OCI-LY1 (cell line): ENCODE measurements around the gene VCPKMT.

Experiments used
- H2AFZ ChIP-seq: fragments of 200-600 bp; sonication (generic), shearing (Covaris generic); 2 replicates; pipeline ENCODE4 v1.6.0; 2014; ENCODE audit warnings: antibody characterized with exemption, mild to moderate bottlenecking, low read length
- H3F3A ChIP-seq: fragments of 200-600 bp; sonication (generic), shearing (Covaris generic); 2 replicates; pipeline ENCODE4 v1.6.0; 2014; ENCODE audit warnings: mild to moderate bottlenecking, antibody characterized with exemption, low read length, moderate library complexity; ENCODE audit not compliant: insufficient read depth
- H3K27ac ChIP-seq: fragments of 200-600 bp; sonication (generic); 2 replicates; pipeline ENCODE4 v1.5.1; 2014; ENCODE audit warnings: low read length, mixed run types, mild to moderate bottlenecking, low read depth; ENCODE audit not compliant: poor library complexity, severe bottlenecking
- H3K27me3 ChIP-seq: fragments of 200-600 bp; sonication (generic); 2 replicates; pipeline ENCODE4 v1.6.0; 2014; ENCODE audit warnings: antibody characterized with exemption, mild to moderate bottlenecking, low read length, moderate library complexity; ENCODE audit not compliant: insufficient read depth
- H3K36me3 ChIP-seq: fragments of 200-600 bp; sonication (generic); 2 replicates; pipeline ENCODE4 v1.6.1; 2014; ENCODE audit warnings: mild to moderate bottlenecking, antibody characterized with exemption, low read length, moderate library complexity, mixed read lengths; ENCODE audit not compliant: insufficient read depth
- H3K4me1 ChIP-seq: fragments of 200-600 bp; sonication (generic); 2 replicates; pipeline ENCODE4 v1.5.1; 2014; ENCODE audit warnings: mild to moderate bottlenecking, low read length, moderate library complexity; ENCODE audit not compliant: insufficient read depth, severe bottlenecking
- H3K4me2 ChIP-seq: fragments of 200-600 bp; sonication (generic), shearing (Covaris generic); 2 replicates; pipeline ENCODE4 v1.6.1; 2014; ENCODE audit warnings: low read length
- H3K4me3 ChIP-seq: fragments of 200-600 bp; sonication (generic); 2 replicates; pipeline ENCODE4 v1.5.1; 2014; ENCODE audit warnings: low read length, low read depth, mild to moderate bottlenecking, mixed read lengths; ENCODE audit not compliant: poor library complexity, severe bottlenecking
- H3K79me2 ChIP-seq: fragments of 200-600 bp; shearing (Covaris generic); 2 replicates; pipeline ENCODE4 v1.6.1; 2016; ENCODE audit warnings: mixed run types, low read length, mixed read lengths; ENCODE audit not compliant: insufficient read depth
- H3K9ac ChIP-seq: fragments of 200-600 bp; sonication (generic), shearing (Covaris generic); 2 replicates; pipeline ENCODE4 v1.6.1; 2014; ENCODE audit warnings: mild to moderate bottlenecking, low read length, mixed read lengths
- H3K9me2 ChIP-seq: fragments of 200-600 bp; sonication (generic), shearing (Covaris generic); 2 replicates; pipeline ENCODE4 v1.6.1; 2014; ENCODE audit warnings: low read depth, mild to moderate bottlenecking, low read length, mixed read lengths
- H3K9me3 ChIP-seq: fragments of 200-600 bp; shearing (Covaris generic); 2 replicates; pipeline ENCODE4 v1.6.1; 2014; ENCODE audit warnings: low read length, mixed read lengths
- H4K20me1 ChIP-seq: fragments of 200-600 bp; sonication (generic), shearing (Covaris generic); 2 replicates; pipeline ENCODE4 v1.6.0; 2016; ENCODE audit warnings: mild to moderate bottlenecking, low read length; ENCODE audit not compliant: insufficient read depth
- EZH2 ChIP-seq: fragments of 200-600 bp; sonication (generic), shearing (Covaris generic); IDR thresholded peaks from 2 replicates; pipeline ENCODE4 v1.8.0; 2017; ENCODE audit warnings: borderline replicate concordance, mixed run types, mild to moderate bottlenecking, antibody characterized with exemption, low read length, moderate library complexity, mixed read lengths
- TF ChIP-seq, protein P1 (sequence below): fragments of 200-600 bp; sonication (generic), shearing (Covaris generic); IDR thresholded peaks from 2 replicates; pipeline ENCODE4 v1.5.1; 2017; ENCODE audit warnings: mild to moderate bottlenecking, antibody characterized with exemption, low read length, moderate library complexity, mixed read lengths

The VCPKMT gene

DNA sequence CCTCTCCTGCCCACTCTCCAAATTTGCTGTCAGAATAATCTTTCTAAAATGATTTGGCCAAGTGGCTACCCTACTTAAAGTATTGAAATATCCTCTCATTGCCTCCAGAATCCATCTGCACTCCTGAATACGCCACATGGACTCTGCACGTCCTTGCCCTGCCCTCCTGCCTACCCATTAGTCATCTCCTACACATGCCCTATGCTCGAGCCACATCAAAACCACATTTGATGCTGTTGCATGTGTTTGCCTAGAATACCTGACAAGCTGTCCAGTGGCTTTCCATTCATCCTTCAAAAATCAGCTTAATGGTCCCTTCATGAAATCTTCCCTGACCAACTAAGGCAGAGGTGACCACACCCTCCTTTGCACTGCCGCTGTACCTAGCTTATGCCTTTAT is 17.0 kb downstream of the VCPKMT start:
- Histone ChIP-seq H3K27ac (no peak overlapping the region), H3K4me1 (no peaks in the 10 kb centered on the region), H3K27me3 (no peaks in the 10 kb centered on the region), H3K4me2 (no peak overlapping the region), H3K79me2 (no peaks in the 10 kb centered on the region), H3K4me3 (no peak overlapping the region), H2AFZ (no peak overlapping the region), H3K9ac (no peak overlapping the region), H3K36me3 (peaks cover 15% of the 10 kb centered on the region; the same call in 1 of the 2 replicates), H3K9me3 (no peaks in the 10 kb centered on the region), H3K9me2 (no peaks in the 10 kb centered on the region), H3F3A (no peaks in the 10 kb centered on the region), H4K20me1 (no peaks in the 10 kb centered on the region)
- TF ChIP-seq EZH2: no peak
- TF ChIP-seq, protein P1, sequence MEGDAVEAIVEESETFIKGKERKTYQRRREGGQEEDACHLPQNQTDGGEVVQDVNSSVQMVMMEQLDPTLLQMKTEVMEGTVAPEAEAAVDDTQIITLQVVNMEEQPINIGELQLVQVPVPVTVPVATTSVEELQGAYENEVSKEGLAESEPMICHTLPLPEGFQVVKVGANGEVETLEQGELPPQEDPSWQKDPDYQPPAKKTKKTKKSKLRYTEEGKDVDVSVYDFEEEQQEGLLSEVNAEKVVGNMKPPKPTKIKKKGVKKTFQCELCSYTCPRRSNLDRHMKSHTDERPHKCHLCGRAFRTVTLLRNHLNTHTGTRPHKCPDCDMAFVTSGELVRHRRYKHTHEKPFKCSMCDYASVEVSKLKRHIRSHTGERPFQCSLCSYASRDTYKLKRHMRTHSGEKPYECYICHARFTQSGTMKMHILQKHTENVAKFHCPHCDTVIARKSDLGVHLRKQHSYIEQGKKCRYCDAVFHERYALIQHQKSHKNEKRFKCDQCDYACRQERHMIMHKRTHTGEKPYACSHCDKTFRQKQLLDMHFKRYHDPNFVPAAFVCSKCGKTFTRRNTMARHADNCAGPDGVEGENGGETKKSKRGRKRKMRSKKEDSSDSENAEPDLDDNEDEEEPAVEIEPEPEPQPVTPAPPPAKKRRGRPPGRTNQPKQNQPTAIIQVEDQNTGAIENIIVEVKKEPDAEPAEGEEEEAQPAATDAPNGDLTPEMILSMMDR: no peak

DNA sequence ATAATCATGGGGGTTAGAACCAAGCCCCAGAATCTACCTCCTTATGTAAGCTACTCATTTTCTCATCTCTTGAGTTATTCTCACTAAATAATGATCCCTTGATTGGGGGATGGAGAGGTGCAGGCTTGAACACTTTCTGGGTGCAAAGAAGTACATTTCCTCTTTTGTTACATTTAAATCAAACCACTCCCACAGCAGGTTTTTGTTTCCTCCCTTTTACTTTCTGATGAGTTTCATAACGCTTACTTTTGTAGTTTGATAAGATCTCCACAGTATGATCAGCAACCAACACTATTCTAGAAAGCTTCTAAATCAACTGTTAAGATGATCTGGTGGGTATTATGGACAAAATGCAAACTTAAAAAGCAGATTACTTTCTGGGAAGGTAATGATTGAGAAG is 20.5 kb downstream of the VCPKMT start:
- no peaks in the 10 kb centered on the region for H3K4me1 ChIP-seq
- H4K20me1 ChIP-seq: no peaks in the 10 kb centered on the region
- no peaks in the 10 kb centered on the region for H3K36me3 ChIP-seq
- TF ChIP-seq EZH2: no peak
- TF ChIP-seq, protein P1: no peak
- no peaks in the 10 kb centered on the region for H3F3A ChIP-seq
- H3K4me2 ChIP-seq: no peak overlapping the region
- H3K9me2 ChIP-seq: no peaks in the 10 kb centered on the region
- H3K27ac ChIP-seq: no peak overlapping the region
- no peak overlapping the region for H3K4me3 ChIP-seq
- H3K9ac ChIP-seq: no peak overlapping the region
- H3K27me3 ChIP-seq: no peaks in the 10 kb centered on the region
- no peaks in the 10 kb centered on the region for H3K9me3 ChIP-seq
- H2AFZ ChIP-seq: no peak overlapping the region
- H3K79me2 ChIP-seq: no peaks in the 10 kb centered on the region

DNA sequence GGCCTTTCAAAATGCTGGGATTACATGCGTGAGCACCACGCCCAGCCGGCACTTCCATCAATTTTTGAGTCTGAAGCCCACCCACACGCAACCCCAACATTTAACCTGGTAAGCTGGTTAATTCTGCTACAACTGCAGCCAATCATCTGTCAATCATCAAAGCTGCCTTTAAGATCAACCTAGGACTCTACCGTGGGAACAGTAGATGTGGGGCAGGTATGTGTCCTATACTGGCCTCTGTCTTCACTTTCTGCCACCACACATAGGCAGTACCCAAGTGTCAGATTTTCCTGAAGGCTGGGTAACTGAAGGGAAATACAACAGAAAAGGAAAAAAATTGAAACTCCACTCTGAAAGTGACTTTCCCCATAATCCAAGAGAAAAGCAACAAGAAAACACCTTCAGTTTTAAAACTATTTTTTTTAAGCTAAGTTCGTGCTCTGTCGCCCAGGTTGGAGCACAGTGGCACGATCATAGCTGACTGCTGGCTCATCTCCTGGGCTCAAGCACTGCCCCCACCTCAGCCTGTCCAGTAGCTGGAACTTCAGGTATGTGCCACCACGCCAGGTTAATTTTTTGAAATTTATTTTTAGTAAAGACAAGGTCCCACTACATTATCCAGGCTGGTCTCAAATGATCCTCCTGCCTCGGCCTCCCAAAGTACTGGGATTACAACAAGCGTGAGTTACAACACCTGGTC is 22.2 kb downstream of the VCPKMT start:
- Histone ChIP-seq H3K36me3 (no peaks in the 10 kb centered on the region), H3K4me2 (no peak overlapping the region), H4K20me1 (no peaks in the 10 kb centered on the region), H3K4me3 (no peak overlapping the region), H3K27me3 (no peaks in the 10 kb centered on the region), H3K9me3 (no peaks in the 10 kb centered on the region), H3K9ac (no peak overlapping the region), H3K9me2 (no peaks in the 10 kb centered on the region), H3F3A (no peaks in the 10 kb centered on the region), H2AFZ (no peak overlapping the region), H3K4me1 (no peaks in the 10 kb centered on the region), H3K79me2 (no peaks in the 10 kb centered on the region), H3K27ac (no peak overlapping the region)
- TF ChIP-seq, protein P1: no peak
- no peak for TF ChIP-seq EZH2
